GM12874 (cell line): ENCODE results near the gene ZDHHC8.

Source experiments
- CTCF ChIP-seq: IDR thresholded peaks from 2 replicates; pipeline ENCODE4 v1.5.1; 2011; ENCODE audit warnings: low read depth, mild to moderate bottlenecking, control low read depth, low read length, moderate library complexity; ENCODE audit not compliant: insufficient read depth

ZDHHC8 gene

GRCh38 chr22:20136603-20136873 lies 4.9 kb downstream of the ZDHHC8 start:
- no peak for TF ChIP-seq CTCF

GRCh38 chr22:20137113-20137512 lies 5.5 kb downstream of the ZDHHC8 start:
- no peak for TF ChIP-seq CTCF

GRCh38 chr22:20137671-20138416 lies 6.2 kb downstream of the ZDHHC8 start:
- no peak for TF ChIP-seq CTCF

GRCh38 chr22:20138417-20138738 lies 6.8 kb downstream of the ZDHHC8 start:
- no peak for TF ChIP-seq CTCF

GRCh38 chr22:20138868-20139267 lies 7.3 kb downstream of the ZDHHC8 start:
- no peak for TF ChIP-seq CTCF

GRCh38 chr22:20139391-20140106 lies 7.9 kb downstream of the ZDHHC8 start:
- no peak for TF ChIP-seq CTCF

- no peak for TF ChIP-seq CTCF
Observed at GRCh38 chr22:20140107-20140445, 8.5 kb downstream of the ZDHHC8 start.
